Prostate gland (tissue), 2 donors: ENCODE measurements around the gene AKNAD1. TPM values are rescaled to one million over a fixed set of nuclear protein-coding genes. Genes with fewer than 3 reads are reported as not detected.

Source experiments
- DNase-seq: peaks from one replicate; pipeline ENCODE4 v3.0.0-alpha.2; 2019; ENCODE audit warnings: low spot score
- H3K27ac ChIP-seq, 2 donors: fragments of 200-600 bp; sonication (generic); 2 replicates each; pipeline ENCODE4 v1.5.1; 2017 to 2019
- H3K27me3 ChIP-seq: fragments of 200-600 bp; sonication (generic); replicated peaks from 2 replicates; pipeline ENCODE4 v1.5.1; 2019; ENCODE audit not compliant: insufficient read depth
- H3K36me3 ChIP-seq, 2 donors: fragments of 200-600 bp; sonication (generic); 1 replicate in 1 of 2; 2 replicates in 1 of 2; pipeline versions ENCODE4 v1.5.1 to v1.8.1; 2017 to 2019
- H3K4me1 ChIP-seq: fragments of 200-600 bp; sonication (generic); replicated peaks from 2 replicates; pipeline ENCODE4 v1.5.1; 2019
- H3K4me3 ChIP-seq, 2 donors: fragments of 200-600 bp; sonication (generic); 2 replicates each; pipeline ENCODE4 v1.5.1; 2017 to 2019
- H3K9me3 ChIP-seq: fragments of 200-600 bp; sonication (generic); 2 replicates; pipeline ENCODE4 v1.5.1; 2017
- CTCF ChIP-seq, 4 experiments: fragments of 200-600 bp in 2 of 4; fragments of 450-650 bp in 2 of 4; sonication (generic) in 2 of 4; IDR thresholded peaks; 1 replicate in 3 of 4; 2 replicates in 1 of 4; pipeline ENCODE4 v1.5.1; 2016 to 2019; ENCODE audit warnings: antibody characterized with exemption in 4 of 4, mild to moderate bottlenecking in 2 of 4, moderate library complexity in 2 of 4
- POLR2A ChIP-seq: fragments of 450-650 bp; IDR thresholded peaks from one replicate; pipeline ENCODE4 v1.6.1; 2016; ENCODE audit warnings: antibody characterized with exemption, mild to moderate bottlenecking
- POLR2AphosphoS5 ChIP-seq: sonication (generic); formaldehyde crosslinking; IDR thresholded peaks from one replicate; pipeline ENCODE4 v1.6.1; 2017; ENCODE audit warnings: antibody characterized with exemption
- WGBS: methylation state at CpG from one replicate; pipeline ENCODE4 v1.1.5; 2018; 5-methylcytosine and 5-hydroxymethylcytosine counted together
- intact Hi-C: fragments of 100-400 bp; cut with DNase I; formaldehyde crosslinking; loops from one replicate; pipeline ENCODE4 v1.14.2; 2022
- total RNA-seq, 2 donors: library from RNA; depleted of rRNA; stranded (reverse); fragments of >200 nt; gene quantifications; one replicate each; pipeline ENCODE4 v1.1.0, GENCODE V29; 2016

The AKNAD1 gene
- total RNA-seq, 2 donors from 2014 or later, result 1.4 TPM; not detected in 1

- TF ChIP-seq POLR2A (no peak), POLR2AphosphoS5 (no peak), CTCF (IDR thresholded peaks at IDR 0.05) (no peak)
- 87% methylated on average over 4 of the region's 4 CpGs for WGBS
- no peaks in the 10 kb centered on the region for H3K4me1 ChIP-seq
- DNase-seq, result no peak
- no peak overlapping the region for H3K4me3 ChIP-seq
- H3K27ac ChIP-seq, result no peak overlapping the region
- intact Hi-C loops, result no loop called here
- no peaks in the 10 kb centered on the region for H3K9me3 ChIP-seq
- no peaks in the 10 kb centered on the region for H3K36me3 ChIP-seq
- H3K27me3 ChIP-seq, result no peaks in the 10 kb centered on the region
Observed at GRCh38 chr1:108863984-108864383, 7.1 kb upstream of the AKNAD1 start.

GRCh38 chr1:108862698-108863477 is 6.0 kb upstream of the AKNAD1 start:
- no peak for TF ChIP-seq CTCF (IDR thresholded peaks at IDR 0.05)
- TF ChIP-seq POLR2AphosphoS5, result no peak
- no peak for TF ChIP-seq POLR2A
- no peak overlapping the region for H3K4me3 ChIP-seq
- H3K36me3 ChIP-seq, result no peaks in the 10 kb centered on the region
- H3K27ac ChIP-seq, result no peak overlapping the region
- DNase-seq, result no peak
- H3K4me1 ChIP-seq, result no peaks in the 10 kb centered on the region
- no peaks in the 10 kb centered on the region for H3K9me3 ChIP-seq
- H3K27me3 ChIP-seq, result no peaks in the 10 kb centered on the region
- intact Hi-C loops, result no loop called here
- WGBS, result 100% methylated on average over 1 of the region's 1 CpG

- no peaks in the 10 kb centered on the region for H3K4me1 ChIP-seq
- intact Hi-C loops, result no loop called here
- no peak overlapping the region for H3K27ac ChIP-seq
- H3K36me3 ChIP-seq, result no peaks in the 10 kb centered on the region
- TF ChIP-seq POLR2A (no peak), CTCF (IDR thresholded peaks at IDR 0.05) (no peak), POLR2AphosphoS5 (no peak)
- H3K27me3 ChIP-seq, result no peaks in the 10 kb centered on the region
- no peak for DNase-seq
- H3K4me3 ChIP-seq, result no peak overlapping the region
- WGBS, result 81% methylated on average over 7 of the region's 7 CpGs
- no peaks in the 10 kb centered on the region for H3K9me3 ChIP-seq
Observed at GRCh38 chr1:108862017-108862610, 5.2 kb upstream of the AKNAD1 start.

GRCh38 chr1:108861566-108861965 is 4.7 kb upstream of the AKNAD1 start:
- 83% methylated on average over 6 of the region's 6 CpGs for WGBS
- no peak overlapping the region for H3K27ac ChIP-seq
- no peak for DNase-seq
- H3K4me3 ChIP-seq, result no peak overlapping the region
- no peaks in the 10 kb centered on the region for H3K9me3 ChIP-seq
- TF ChIP-seq POLR2A, result no peak
- TF ChIP-seq POLR2AphosphoS5, result no peak
- no peak for TF ChIP-seq CTCF (IDR thresholded peaks at IDR 0.05)
- no peaks in the 10 kb centered on the region for H3K36me3 ChIP-seq
- no peaks in the 10 kb centered on the region for H3K27me3 ChIP-seq
- intact Hi-C loops, result no loop called here
- no peaks in the 10 kb centered on the region for H3K4me1 ChIP-seq
